Neural crest cell (in vitro differentiated cells): ENCODE results near the gene BTBD7. TPM values are rescaled to one million over a fixed set of nuclear protein-coding genes. Genes with fewer than 3 reads are reported as not detected.

Experiments used
- DNase-seq: peaks from one replicate; pipeline ENCODE4 v3.0.0; 2021; ENCODE audit warnings: low read depth, mixed read lengths, low spot score
- H3K27ac Mint-ChIP-seq: one replicate; pipeline ENCODE4 v1.8.0; 2021; ENCODE audit warnings: mild to moderate bottlenecking, mixed read lengths; ENCODE audit not compliant: unreplicated experiment
- H3K27me3 Mint-ChIP-seq: 2 replicates; pipeline ENCODE4 v1.8.0; 2021; ENCODE audit warnings: low read depth, mild to moderate bottlenecking, mixed read lengths
- H3K36me3 Mint-ChIP-seq: 2 replicates; pipeline ENCODE4 v1.8.0; 2021; ENCODE audit warnings: low read depth, mild to moderate bottlenecking, mixed read lengths
- H3K4me1 Mint-ChIP-seq: 2 replicates; pipeline ENCODE4 v1.8.0; 2021; ENCODE audit warnings: mixed read lengths
- H3K4me3 Mint-ChIP-seq: one replicate; pipeline ENCODE4 v1.8.0; 2021; ENCODE audit warnings: mild to moderate bottlenecking, mixed read lengths
- H3K9me3 Mint-ChIP-seq: 2 replicates; pipeline ENCODE4 v1.8.0; 2021; ENCODE audit warnings: mixed read lengths
- CTCF ChIP-seq: fragments of 200-600 bp; sonication (generic); conservative IDR thresholded peaks from 2 replicates; pipeline ENCODE4 v1.5.0; 2021; ENCODE audit warnings: antibody characterized with exemption, mild to moderate bottlenecking
- long read RNA-seq: library from polyadenylated mRNA; unstranded; transcript quantifications from one replicate; pipeline ENCODE4 v2.0.0, GENCODE V29; 2020
- total RNA-seq: library from RNA; stranded (reverse); gene quantifications from 2 replicates; pipeline ENCODE4 v1.2.1, GENCODE V29; 2021

Gene BTBD7
- 38.0 and 46.0 TPM in 2 replicates for total RNA-seq
- long read RNA-seq, partial matches to known transcripts = 8 of 17 reads
- long read RNA-seq, other reads (novel, unspliced or antisense) = 9 of 17 reads

GRCh38 chr14:93332853-93333630, at the start of gene BTBD7:
TSS of gene BTBD7 (minus strand) at chr14:93333036. CDS start at chr14:93296051, 36,985 bp downstream.
- Mint-ChIP-seq H3K27me3 (no peaks in the 10 kb centered on the region), H3K4me1 (peaks cover 41% of the 10 kb centered on the region), H3K27ac (peak within 1 kb of the TSS; percentile 98), H3K4me3 (peak within 1 kb of the TSS; percentile 98), H3K9me3 (no peaks in the 10 kb centered on the region), H3K36me3 (peaks cover 11% of the 10 kb centered on the region)
- peak; percentile 56 for TF ChIP-seq CTCF
- DNase-seq = peak; percentile 96

- DNase-seq = no peak
- peaks cover 43% of the 10 kb centered on the region for H3K27me3 Mint-ChIP-seq
- H3K36me3 Mint-ChIP-seq = no peaks in the 10 kb centered on the region
- TF ChIP-seq CTCF = no peak
- H3K9me3 Mint-ChIP-seq = peaks cover 16% of the 10 kb centered on the region
- H3K4me1 Mint-ChIP-seq = no peaks in the 10 kb centered on the region
- H3K27ac Mint-ChIP-seq = no peak overlapping the region
- H3K4me3 Mint-ChIP-seq = no peak overlapping the region
Observed at GRCh38 chr14:93381644-93382043, 48.8 kb upstream of the BTBD7 start.

GRCh38 chr14:93379831-93380230, 47.0 kb upstream of the BTBD7 start:
- Mint-ChIP-seq H3K27me3 (peaks cover 41% of the 10 kb centered on the region), H3K4me3 (no peak overlapping the region), H3K9me3 (peaks cover 13% of the 10 kb centered on the region), H3K36me3 (no peaks in the 10 kb centered on the region), H3K4me1 (no peaks in the 10 kb centered on the region), H3K27ac (peak overlapping the region; percentile 36)
- TF ChIP-seq CTCF = no peak
- DNase-seq = no peak

- no peak overlapping the region for H3K4me3 Mint-ChIP-seq
Observed at GRCh38 chr14:93375673-93376156, 42.9 kb upstream of the BTBD7 start.

GRCh38 chr14:93369713-93370266, 37.0 kb upstream of the BTBD7 start:
- H3K4me3 Mint-ChIP-seq = no peak overlapping the region
- no peak overlapping the region for H3K27ac Mint-ChIP-seq
- no peaks in the 10 kb centered on the region for H3K27me3 Mint-ChIP-seq
- no peak for DNase-seq
- peaks cover 8% of the 10 kb centered on the region for H3K9me3 Mint-ChIP-seq
- TF ChIP-seq CTCF = no peak
- no peaks in the 10 kb centered on the region for H3K4me1 Mint-ChIP-seq
- H3K36me3 Mint-ChIP-seq = no peaks in the 10 kb centered on the region

More at GRCh38 chr14:93375673-93376156, 42.9 kb upstream of the BTBD7 start:
- no peak for TF ChIP-seq CTCF
- peaks cover 25% of the 10 kb centered on the region for H3K27me3 Mint-ChIP-seq
- H3K27ac Mint-ChIP-seq = no peak overlapping the region
- DNase-seq = no peak
- H3K36me3 Mint-ChIP-seq = no peaks in the 10 kb centered on the region
- peaks cover 11% of the 10 kb centered on the region for H3K9me3 Mint-ChIP-seq
- H3K4me1 Mint-ChIP-seq = no peaks in the 10 kb centered on the region
